Left renal pelvis (tissue), 4 donors: ENCODE measurements around the gene PURA. TPM values are rescaled to one million over a fixed set of nuclear protein-coding genes. Genes with fewer than 3 reads are reported as not detected.
"Not testable (repeated sequence)": the region's sequence is repeated elsewhere in the genome, so short reads cannot be mapped to it uniquely, and the experiment has no call there.

Source experiments
- DNase-seq, 4 donors: peaks; one replicate each; pipeline ENCODE4 v3.0.0-alpha.2; 2013; ENCODE audit warnings: low read depth in 4 of 4, low spot score in 3 of 4
- polyA plus RNA-seq, 4 donors: library from polyadenylated mRNA; unstranded; fragments of 120-200 nt; gene quantifications; one replicate each; pipeline ENCODE4 v1.2.1, GENCODE V29; 2013; ENCODE audit not compliant: insufficient read length in 4 of 4

The PURA gene
- polyA plus RNA-seq, 4 donors: 11.2 to 14.8 (median 13.5) TPM

DNA sequence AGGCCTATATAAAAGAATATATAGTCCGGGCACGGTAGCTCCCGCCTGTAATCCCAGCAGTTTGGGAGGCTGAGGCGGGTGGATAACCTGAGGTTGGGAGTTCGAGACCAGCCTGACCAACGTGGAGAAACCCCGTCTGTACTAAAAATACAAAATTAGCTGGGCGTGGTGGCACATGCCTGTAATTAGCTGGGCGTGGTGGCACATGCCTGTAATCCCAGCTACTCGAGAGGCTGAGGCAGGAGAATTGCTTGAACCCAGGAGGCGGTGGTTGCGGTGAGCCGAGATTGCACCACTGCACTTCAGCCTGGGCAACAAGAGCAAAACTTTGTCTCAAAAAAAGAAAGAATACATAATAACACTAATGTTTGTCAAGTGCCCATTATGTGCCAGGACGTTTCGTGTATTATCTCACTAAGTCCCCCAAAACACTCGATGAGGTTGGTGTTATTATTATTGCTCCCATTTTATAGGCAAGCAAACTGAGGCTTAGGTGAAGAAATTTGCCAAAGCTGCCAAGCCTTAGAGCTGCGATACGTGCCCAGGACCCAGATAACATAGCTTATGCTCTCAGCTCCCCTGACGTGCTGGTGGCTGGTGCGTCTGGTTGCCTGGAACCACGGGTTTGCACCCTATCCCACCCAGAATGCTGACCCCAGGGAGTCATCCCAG is 40.9 kb downstream of the PURA start:
- DNase-seq: not testable (repeated sequence)

GRCh38 chr5:140157032-140157781 is 43.3 kb downstream of the PURA start:
- DNase-seq: peak; percentile 66 to 76 (median 74)

GRCh38 chr5:140159014-140159927 is 45.4 kb downstream of the PURA start:
- no peak for DNase-seq

DNA sequence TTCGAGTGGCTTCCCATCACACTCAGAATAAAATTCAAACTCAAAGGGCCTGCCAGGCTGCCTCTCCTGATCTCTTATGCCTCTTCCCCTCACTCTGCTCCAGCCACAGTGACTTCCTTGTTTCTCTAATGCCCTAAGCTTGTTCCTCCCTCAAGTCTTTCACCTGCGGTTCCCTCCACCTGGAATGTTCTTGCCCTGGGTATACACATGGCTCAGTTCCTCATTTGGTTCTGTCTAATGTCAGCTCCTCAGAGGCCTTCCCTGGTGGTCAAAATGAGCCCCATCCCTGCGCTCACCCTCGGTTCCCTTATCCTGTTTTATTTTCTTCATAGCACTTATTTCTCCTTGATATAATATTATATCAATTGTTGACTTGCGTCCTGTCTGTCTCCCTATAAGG is 48.4 kb downstream of the PURA start:
- no peak for DNase-seq

- DNase-seq: no peak
These were observed 48.9 kb downstream of the PURA start for GRCh38 chr5:140162781-140163180.

- DNase-seq: no peak
These were observed 51.4 kb downstream of the PURA start for GRCh38 chr5:140165101-140165922.

GRCh38 chr5:140165923-140166270 is 52.0 kb downstream of the PURA start:
- DNase-seq: no peak

GRCh38 chr5:140166911-140167310 is 53.0 kb downstream of the PURA start:
- no peak for DNase-seq

GRCh38 chr5:140168371-140168770 is 54.5 kb downstream of the PURA start:
- no peak for DNase-seq

DNA sequence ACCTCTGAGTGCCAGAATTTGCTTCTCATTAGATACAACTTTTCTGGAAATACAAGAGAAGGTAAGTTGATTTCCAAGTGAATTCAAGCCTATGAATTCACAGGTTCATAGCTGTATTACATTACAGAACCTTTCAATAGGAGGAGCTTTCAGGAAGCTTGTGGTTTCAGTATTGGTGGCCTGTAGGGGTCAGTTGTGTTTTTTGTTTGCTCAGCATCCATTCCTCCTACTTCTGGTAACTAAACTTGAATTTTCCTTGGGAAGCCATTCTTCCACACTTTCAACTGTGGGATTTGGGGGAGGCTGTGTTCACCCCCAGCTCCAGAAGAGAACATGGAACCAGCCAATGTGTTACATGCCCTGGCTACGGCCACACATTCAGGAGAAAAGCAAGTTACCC is 55.5 kb downstream of the PURA start:
- DNase-seq: no peak

DNA sequence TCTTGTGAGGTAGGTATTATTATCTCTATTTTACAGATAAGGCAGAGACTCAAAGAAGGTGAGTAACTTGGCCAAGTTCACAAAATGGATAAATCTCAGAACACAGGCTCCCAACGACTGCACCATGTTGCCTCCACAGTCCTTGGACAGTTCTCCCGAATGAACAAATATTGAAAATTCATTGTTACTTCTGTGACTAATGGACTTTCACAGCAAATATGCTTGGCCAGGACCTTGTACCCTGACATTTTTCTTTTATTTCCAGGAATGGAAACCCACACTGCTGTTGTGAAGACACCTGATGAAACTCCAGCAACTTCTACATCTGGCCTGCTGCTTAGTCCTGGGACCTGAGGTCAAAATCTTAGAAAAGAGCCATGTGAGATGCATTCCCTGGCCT is 58.6 kb downstream of the PURA start:
- no peak for DNase-seq

DNA sequence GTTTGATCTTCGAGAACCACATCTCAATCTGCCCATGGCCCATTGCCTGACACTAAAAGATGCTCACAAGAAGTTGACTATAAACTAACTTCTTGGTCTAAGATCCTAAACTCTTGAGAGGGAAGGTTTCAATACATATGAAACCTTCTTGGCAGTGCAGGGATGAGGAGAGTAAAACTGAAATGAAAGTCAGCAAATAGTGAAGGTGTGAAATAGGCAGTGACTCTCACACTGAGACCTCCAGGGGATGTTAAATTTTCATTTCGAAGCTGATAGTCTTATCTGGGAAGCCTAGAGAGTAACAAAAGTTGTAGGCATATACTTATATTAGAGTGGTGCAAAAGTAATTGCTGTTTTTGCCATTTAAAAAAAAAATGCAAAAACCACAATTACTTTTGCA is 60.1 kb downstream of the PURA start:
- DNase-seq: no peak

DNA sequence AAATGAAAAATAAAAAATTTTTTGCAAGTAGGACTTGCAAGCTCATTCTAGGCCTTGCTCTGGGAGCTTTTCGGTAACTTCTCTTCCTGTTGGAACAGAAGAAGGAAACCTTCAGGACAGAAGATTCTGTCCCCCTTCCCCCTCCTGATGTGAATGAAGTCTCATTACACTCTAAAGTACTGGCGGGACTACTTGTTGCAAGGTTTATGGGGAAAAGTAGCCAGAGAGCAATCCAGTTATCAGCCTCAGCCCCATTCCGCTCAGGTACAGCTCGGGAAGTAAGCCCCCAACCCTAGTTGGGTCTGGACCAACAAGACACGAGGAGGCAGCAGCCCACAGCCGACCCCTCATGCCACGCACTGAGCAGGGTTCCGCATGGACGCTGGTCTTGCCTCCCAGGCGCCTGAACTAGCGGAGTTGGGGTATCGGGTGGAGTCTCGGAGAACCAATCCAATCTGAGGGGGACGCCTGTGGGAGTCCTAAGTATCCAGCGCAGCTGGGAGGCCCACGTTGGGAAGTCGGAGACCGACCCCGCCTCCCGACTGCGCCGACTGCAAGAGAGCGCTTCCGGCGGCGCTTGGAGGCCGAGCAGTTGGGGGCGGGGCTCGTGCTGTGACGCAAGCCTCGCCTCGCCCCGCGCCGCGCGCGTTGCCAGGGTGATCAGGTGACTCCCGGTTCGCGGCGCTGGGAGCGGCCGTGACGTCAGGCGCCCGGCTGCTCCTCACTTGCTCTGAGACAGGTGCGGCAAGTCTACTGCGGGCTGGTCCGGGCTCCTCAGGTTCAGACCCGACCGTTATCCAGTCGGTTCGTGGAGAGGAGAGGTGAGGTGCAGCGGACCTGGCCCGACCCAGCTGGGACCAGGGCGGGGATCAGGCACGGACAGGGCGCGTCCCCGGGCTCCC is 60.8 kb downstream of the PURA start, which contains the start of gene CYSTM1:
Gene CYSTM1 (plus strand): TSS at position 724 of the 902 bp plus-strand sequence. CDS start 19,278 bp downstream, outside the sequence.
- DNase-seq: peak; percentile 94 to 95 (median 94)

Other genes starting within 250 kb of the PURA start
- 1 to 10 TPM in 3 of 4 donors, under 1 TPM in 1; 0.93 to 2.2 (median 1.6) TPM for gene NRG2, start 70.8 kb upstream of the PURA start, polyA plus RNA-seq
- 1 to 10 TPM; 7.2 to 8.6 (median 8.3) TPM for gene IGIP, start 11.8 kb downstream of the PURA start, polyA plus RNA-seq
- 10 to 100 TPM; 20.3 to 67.4 (median 65.4) TPM for gene CYSTM1, start 61.1 kb downstream of the PURA start, polyA plus RNA-seq
- 100 to 1,000 TPM in 2 of 4 donors, 10 to 100 TPM in 2; 75.5 to 110 (median 94.8) TPM for gene PFDN1, start 189.0 kb downstream of the PURA start, polyA plus RNA-seq
- 10 to 100 TPM in 3 of 4 donors, 1 to 10 TPM in 1; 8.9 to 11.4 (median 10.7) TPM for gene HBEGF, start 232.5 kb downstream of the PURA start, polyA plus RNA-seq
- gene SLC4A9, start 246.1 kb downstream of the PURA start, polyA plus RNA-seq: 10 to 100 TPM in 3 of 4 donors, under 1 TPM in 1; 0.63 to 51.1 (median 16.0) TPM